Stimulated activated CD4-positive, alpha-beta T cell treated with anti-CD3 and anti-CD28 coated beads, Interleukin-2, amount 100 ng/mL, for 24 hours (primary cell): Measurements from ENCODE around the gene DLG2.

Experiments
- DNase-seq, 2 donors: peaks; one replicate each; pipeline ENCODE4 v3.0.0-alpha.2; 2020

The DLG2 gene

GRCh38 chr11:83726316-83726715 lies 1900.8 kb downstream of the DLG2 start:
- DNase-seq = no peak

- DNase-seq = no peak
These were observed 1901.4 kb downstream of the DLG2 start for GRCh38 chr11:83725728-83726127.

GRCh38 chr11:83725269-83725560 lies 1901.9 kb downstream of the DLG2 start:
- DNase-seq = no peak

- no peak for DNase-seq
These were observed 1903.1 kb downstream of the DLG2 start for GRCh38 chr11:83723999-83724398.

- DNase-seq = no peak
These were observed 1904.6 kb downstream of the DLG2 start for GRCh38 chr11:83722392-83723119.

- no peak for DNase-seq
These were observed 1905.9 kb downstream of the DLG2 start for GRCh38 chr11:83721263-83721662.

GRCh38 chr11:83720675-83721074 lies 1906.5 kb downstream of the DLG2 start:
- DNase-seq = no peak

GRCh38 chr11:83717537-83717936 lies 1909.6 kb downstream of the DLG2 start:
- no peak for DNase-seq

- DNase-seq = no peak
These were observed 1911.1 kb downstream of the DLG2 start for GRCh38 chr11:83715927-83716535.

GRCh38 chr11:83713708-83714107 lies 1913.4 kb downstream of the DLG2 start:
- DNase-seq = no peak

GRCh38 chr11:83711106-83711527 lies 1916.0 kb downstream of the DLG2 start:
- no peak for DNase-seq

- no peak for DNase-seq
These were observed 1917.7 kb downstream of the DLG2 start for GRCh38 chr11:83709434-83709833.

GRCh38 chr11:83706566-83706965 lies 1920.6 kb downstream of the DLG2 start:
- no peak for DNase-seq

- no peak for DNase-seq
These were observed 1924.3 kb downstream of the DLG2 start for GRCh38 chr11:83702796-83703195.

GRCh38 chr11:83697518-83697917 lies 1929.6 kb downstream of the DLG2 start:
- DNase-seq = no peak

- no peak for DNase-seq
These were observed 1932.1 kb downstream of the DLG2 start for GRCh38 chr11:83695046-83695445.

- DNase-seq = no peak
These were observed 1932.8 kb downstream of the DLG2 start for GRCh38 chr11:83694191-83694910.

GRCh38 chr11:83693306-83693992 lies 1933.7 kb downstream of the DLG2 start:
- no peak for DNase-seq

- no peak for DNase-seq
These were observed 1934.5 kb downstream of the DLG2 start for GRCh38 chr11:83692675-83693074.

- no peak for DNase-seq
These were observed 1935.6 kb downstream of the DLG2 start for GRCh38 chr11:83691451-83691950.

GRCh38 chr11:83689144-83689780 lies 1937.9 kb downstream of the DLG2 start:
- no peak for DNase-seq

GRCh38 chr11:83687787-83688186 lies 1939.4 kb downstream of the DLG2 start:
- DNase-seq = no peak

GRCh38 chr11:83685730-83686129 lies 1941.4 kb downstream of the DLG2 start:
- DNase-seq = no peak
